A375 (cell line): ENCODE measurements around the gene DUSP2. TPM values are rescaled to one million over a fixed set of nuclear protein-coding genes. Genes with fewer than 3 reads are reported as not detected.

Source experiments
- total RNA-seq: library from RNA; depleted of rRNA; stranded (reverse); fragments of >200 nt; shearing (Covaris generic); gene quantifications from 2 replicates; pipeline ENCODE4 v1.2.3, GENCODE V29; 2014; rRNA removed

DUSP2 gene
- total RNA-seq, result 17.0 and 18.2 TPM in 2 replicates

GRCh38 chr2:96145036-96145847 is at the start of gene DUSP2:
TSS of gene DUSP2 (minus strand) at chr2:96145440. CDS start at chr2:96145354, 86 bp downstream.

DNA sequence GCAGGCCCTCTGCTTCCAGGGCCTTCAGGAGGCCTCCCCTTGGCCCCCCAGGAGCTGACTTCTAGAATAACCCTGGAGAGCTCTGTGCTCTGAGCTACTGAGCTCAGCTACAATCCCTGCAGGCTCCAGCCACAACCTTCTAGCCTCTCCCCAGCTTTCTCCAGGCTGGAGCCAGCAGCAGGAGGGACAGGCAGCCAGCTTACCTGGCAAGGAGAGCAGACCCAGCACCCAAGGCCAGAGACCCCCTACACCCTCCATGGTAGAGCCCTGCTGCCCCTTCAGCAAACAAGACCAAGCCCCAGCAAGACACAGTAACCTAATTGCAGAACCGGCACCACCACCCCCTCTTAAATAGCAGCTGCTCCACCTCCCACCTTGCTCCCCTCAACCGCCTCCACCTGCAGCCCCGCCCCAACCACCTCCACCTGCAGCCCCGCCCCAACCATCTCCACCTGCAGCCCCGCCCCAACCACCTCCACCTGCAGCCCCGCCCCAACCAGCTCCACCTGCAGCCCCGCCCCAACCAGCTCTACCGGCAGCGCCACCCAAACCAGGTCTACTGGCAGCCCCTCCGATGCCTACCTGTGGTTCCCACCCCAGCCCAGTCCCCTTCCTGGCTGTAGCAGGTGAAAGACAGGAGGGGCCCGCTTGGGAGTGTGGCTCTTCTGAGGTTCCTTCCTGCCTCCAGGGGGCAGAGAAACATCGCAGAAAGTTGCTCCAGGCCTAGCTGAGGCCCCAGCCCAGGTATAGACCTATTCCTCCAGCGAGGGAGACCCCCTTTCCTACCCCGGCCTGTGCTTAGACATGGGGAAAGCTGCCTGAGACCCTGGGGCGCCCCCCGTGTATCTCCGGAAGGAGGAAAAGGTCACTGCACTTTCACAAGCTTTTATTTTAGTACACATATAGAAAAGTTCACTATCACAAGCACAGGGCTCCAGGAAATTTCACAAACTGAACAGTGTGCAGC is 6.8 kb downstream of the DUSP2 start, which contains the start of gene ASTL:
ASTL (minus strand) TSS at position 324 of the 967 bp plus-strand sequence; CDS start at position 258, 66 bp downstream.

GRCh38 chr2:96116424-96116878 is 28.8 kb downstream of the DUSP2 start, which contains the start of gene ADRA2B:
TSS of gene ADRA2B (minus strand) at chr2:96116571. CDS start at chr2:96116149, 422 bp downstream.

Other genes with a start within 250 kb of the DUSP2 start
- 22.6 and 22.7 TPM in 2 replicates for gene ANKRD36C, start 153.6 kb downstream of the DUSP2 start, total RNA-seq
- not detected in 2 replicates for gene GPAT2, start 110.5 kb downstream of the DUSP2 start, total RNA-seq
- gene ADRA2B, start 28.9 kb downstream of the DUSP2 start, total RNA-seq, result not detected in 2 replicates
- not detected in 2 replicates for gene ASTL, start 6.9 kb downstream of the DUSP2 start, total RNA-seq
- 66.6 and 73.0 TPM in 2 replicates for gene STARD7, start 63.4 kb upstream of the DUSP2 start, total RNA-seq
- gene TMEM127, start 120.6 kb upstream of the DUSP2 start, total RNA-seq, result 10.4 and 14.6 TPM in 2 replicates
- 95.5 and 104 TPM in 2 replicates for gene CIAO1, start 120.8 kb upstream of the DUSP2 start, total RNA-seq
- gene SNRNP200, start 160.1 kb upstream of the DUSP2 start, total RNA-seq, result 51.7 and 67.3 TPM in 2 replicates
- 10.1 and 11.2 TPM in 2 replicates for gene ITPRIPL1, start 179.9 kb upstream of the DUSP2 start, total RNA-seq
- gene NCAPH, start 190.3 kb upstream of the DUSP2 start, total RNA-seq, result 38.4 and 43.9 TPM in 2 replicates